Upper lobe of left lung (tissue), 6 donors: ENCODE data around the gene CPNE7. TPM values are rescaled to one million over a fixed set of nuclear protein-coding genes. Genes with fewer than 3 reads are reported as not detected.

Experiments used
- ATAC-seq, 2 donors: fragments of 200-7000 bp; cut with Tn5 transposase; one replicate each; pipeline ENCODE4 v1.9.1; 2022; ENCODE audit warnings: mild to moderate bottlenecking in 2 of 2, moderate library complexity in 2 of 2; ENCODE audit not compliant: low FRiP score in 2 of 2
- DNase-seq, 2 donors: peaks; one replicate each; pipeline ENCODE4 v3.0.0-alpha.2; 2019 to 2020
- H3K27ac ChIP-seq, 4 donors: fragments of 200-600 bp; sonication (generic); one replicate each; pipeline ENCODE4 v1.5.1; 2016 to 2019
- H3K27me3 ChIP-seq, 4 donors: fragments of 200-600 bp; sonication (generic); one replicate each; pipeline ENCODE4 v1.5.1; 2017 to 2019
- H3K36me3 ChIP-seq, 4 donors: fragments of 200-600 bp; sonication (generic); one replicate each; pipeline ENCODE4 v1.5.1; 2016 to 2019
- H3K4me1 ChIP-seq, 4 donors: fragments of 200-600 bp; sonication (generic); one replicate each; pipeline ENCODE4 v1.5.1; 2018 to 2019
- H3K4me3 ChIP-seq, 4 donors: fragments of 200-600 bp; sonication (generic); one replicate each; pipeline ENCODE4 v1.5.1; 2017 to 2019; ENCODE audit warnings: mild to moderate bottlenecking in 2 of 4, moderate library complexity in 1 of 4
- H3K9me3 ChIP-seq, 4 donors: fragments of 200-600 bp; sonication (generic); one replicate each; pipeline ENCODE4 v1.5.1; 2018 to 2019
- CTCF ChIP-seq, 6 experiments: fragments of 450-650 bp in 4 of 6; fragments of 200-600 bp in 2 of 6; sonication (generic) in 2 of 6; IDR thresholded peaks; one replicate each; pipeline ENCODE4 v1.5.1; 2016 to 2019; ENCODE audit warnings: antibody characterized with exemption in 6 of 6
- EP300 ChIP-seq, 4 donors: sonication (generic); formaldehyde crosslinking; IDR thresholded peaks; one replicate each; pipeline ENCODE4 v1.5.1; 2017; ENCODE audit warnings: antibody characterized with exemption in 4 of 4, control low read depth in 2 of 4
- POLR2A ChIP-seq, 4 donors: fragments of 450-650 bp; IDR thresholded peaks; one replicate each; pipeline ENCODE4 v1.5.1; 2016 to 2017; ENCODE audit warnings: antibody characterized with exemption in 4 of 4, mild to moderate bottlenecking in 2 of 4
- POLR2AphosphoS5 ChIP-seq, 2 donors: sonication (generic); formaldehyde crosslinking; IDR thresholded peaks; one replicate each; pipeline ENCODE4 v1.5.1; 2017; ENCODE audit warnings: antibody characterized with exemption in 2 of 2
- WGBS, 2 donors: methylation state at CpG; one replicate each; pipeline ENCODE4 v1.1.5; 2017 to 2018; 5-methylcytosine and 5-hydroxymethylcytosine counted together
- total RNA-seq, 6 donors: library from RNA; depleted of rRNA in 4 of 6; stranded (reverse); fragments of >200 nt in 4 of 6; gene quantifications; one replicate each; pipeline versions ENCODE4 v1.1.0 to v1.2.1, GENCODE V29; 2016 to 2021
- donor health status: DM: no; HTN: no; CAD: no; lungs with moderate emphysema.
- donor health status: DM: no; HTN: yes; CAD: no; lungs with severe emphysema.

CPNE7 gene
- total RNA-seq, 6 donors from 2014 or later = 1.4 to 14.7 (median 3.6) TPM; not detected in 2

GRCh38 chr16:89599902-89600301 lies 24.3 kb downstream of the CPNE7 start:
- TF ChIP-seq EP300 (IDR thresholded peaks at IDR 0.05) (no peak), POLR2A (IDR thresholded peaks at IDR 0.05) (no peak), CTCF (IDR thresholded peaks at IDR 0.05) (no peak), POLR2AphosphoS5 (IDR thresholded peaks at IDR 0.05) (no peak)
- Histone ChIP-seq H3K36me3 (no peaks in the 10 kb centered on the region), H3K4me1 (peaks cover 0 to 14% (median 11%) of the 10 kb centered on the region in 4 donors), H3K4me3 (no peak overlapping the region), H3K9me3 (no peaks in the 10 kb centered on the region), H3K27me3 (no peaks in the 10 kb centered on the region), H3K27ac (no peak overlapping the region)
- WGBS, 2 donors = 75 to 88% methylated on average over 6 to 10 of the region's 10 CpGs
- no peak for ATAC-seq
- no peak for DNase-seq

- no peaks in the 10 kb centered on the region for H3K27me3 ChIP-seq
- no peak for ATAC-seq
- H3K9me3 ChIP-seq = no peaks in the 10 kb centered on the region
- peaks cover 0 to 14% (median 11%) of the 10 kb centered on the region in 4 donors for H3K4me1 ChIP-seq
- no peak overlapping the region for H3K4me3 ChIP-seq
- WGBS, 2 donors = 79 to 90% methylated on average over 10 to 12 of the region's 12 CpGs
- H3K27ac ChIP-seq = no peak overlapping the region
- H3K36me3 ChIP-seq = no peaks in the 10 kb centered on the region
- DNase-seq = no peak
- TF ChIP-seq CTCF (IDR thresholded peaks at IDR 0.05) (no peak), POLR2AphosphoS5 (IDR thresholded peaks at IDR 0.05) (no peak), EP300 (IDR thresholded peaks at IDR 0.05) (no peak), POLR2A (IDR thresholded peaks at IDR 0.05) (no peak)
Observed at GRCh38 chr16:89600427-89600826, 24.9 kb downstream of the CPNE7 start.

- H3K27ac ChIP-seq = no peak overlapping the region
- ATAC-seq = no peak
- H3K27me3 ChIP-seq = no peaks in the 10 kb centered on the region
- H3K36me3 ChIP-seq = no peaks in the 10 kb centered on the region
- peaks cover 0 to 14% (median 11%) of the 10 kb centered on the region in 4 donors for H3K4me1 ChIP-seq
- no peak overlapping the region for H3K4me3 ChIP-seq
- no peak for DNase-seq
- no peaks in the 10 kb centered on the region for H3K9me3 ChIP-seq
- TF ChIP-seq EP300 (IDR thresholded peaks at IDR 0.05) (no peak), CTCF (IDR thresholded peaks at IDR 0.05) (no peak), POLR2A (IDR thresholded peaks at IDR 0.05) (no peak), POLR2AphosphoS5 (IDR thresholded peaks at IDR 0.05) (no peak)
- 76 to 77% methylated on average over 5 to 8 of the region's 8 CpGs for WGBS, 2 donors
Observed at GRCh38 chr16:89600956-89601355, 25.4 kb downstream of the CPNE7 start.

- no peak for TF ChIP-seq EP300 (IDR thresholded peaks at IDR 0.05)
- TF ChIP-seq POLR2AphosphoS5 (IDR thresholded peaks at IDR 0.05) = no peak
- TF ChIP-seq CTCF (IDR thresholded peaks at IDR 0.05) = no peak
- H3K9me3 ChIP-seq = no peaks in the 10 kb centered on the region
- no peaks in the 10 kb centered on the region for H3K27me3 ChIP-seq
- no peak overlapping the region for H3K4me3 ChIP-seq
- DNase-seq = no peak
- H3K36me3 ChIP-seq = no peaks in the 10 kb centered on the region
- ATAC-seq = no peak
- WGBS, 2 donors = 73 to 76% methylated on average over 2 to 22 of the region's 22 CpGs
- H3K4me1 ChIP-seq = peaks cover 0 to 14% (median 11%) of the 10 kb centered on the region in 4 donors
- H3K27ac ChIP-seq = no peak overlapping the region
Observed at GRCh38 chr16:89601906-89602272, 26.3 kb downstream of the CPNE7 start.

GRCh38 chr16:89602273-89602951 lies 26.9 kb downstream of the CPNE7 start:
- Histone ChIP-seq H3K27me3 (no peaks in the 10 kb centered on the region), H3K36me3 (no peaks in the 10 kb centered on the region), H3K4me1 (peaks cover 0 to 14% (median 11%) of the 10 kb centered on the region in 4 donors), H3K27ac (no peak overlapping the region), H3K4me3 (no peak overlapping the region), H3K9me3 (no peaks in the 10 kb centered on the region)
- no peak for TF ChIP-seq CTCF (IDR thresholded peaks at IDR 0.05)
- TF ChIP-seq EP300 (IDR thresholded peaks at IDR 0.05) = no peak
- no peak for TF ChIP-seq POLR2A (IDR thresholded peaks at IDR 0.05)
- TF ChIP-seq POLR2AphosphoS5 (IDR thresholded peaks at IDR 0.05) = no peak
- no peak for DNase-seq
- 0 to 12% methylated on average over 1 to 22 of the region's 22 CpGs for WGBS, 2 donors
- peak; percentile 50 to 78 for ATAC-seq
